Fibroblast of the aortic adventitia (primary cell): ENCODE measurements around the gene CACNA1B. TPM values are rescaled to one million over a fixed set of nuclear protein-coding genes. Genes with fewer than 3 reads are reported as not detected.

Experiments
- DNase-seq: peaks from one replicate; pipeline ENCODE4 v3.0.0-alpha.2; 2010; ENCODE audit warnings: low read depth
- H3K4me3 ChIP-seq: 2 replicates; pipeline ENCODE4 v1.5.1; 2011; ENCODE audit warnings: low read depth, mild to moderate bottlenecking, control low read depth, low read length, moderate library complexity
- CTCF ChIP-seq: IDR thresholded peaks from 2 replicates; pipeline ENCODE4 v1.5.1; 2011; ENCODE audit warnings: mild to moderate bottlenecking, low read length, control low read depth, inconsistent platforms; ENCODE audit not compliant: insufficient read depth
- total RNA-seq: library from RNA; depleted of rRNA; stranded (reverse); fragments of >200 nt; gene quantifications from 2 replicates; pipeline ENCODE4 v1.2.3, GENCODE V29; 2012; ENCODE audit warnings: low replicate concordance

The CACNA1B gene
- total RNA-seq, 1 donor = under 0.01 TPM

GRCh38 chr9:137833721-137834613 lies 43.6 kb upstream of the CACNA1B start:
- no peak for DNase-seq
- no peak for TF ChIP-seq CTCF
- H3K4me3 ChIP-seq = no peak overlapping the region

- no peak for DNase-seq
- TF ChIP-seq CTCF = no peak
- no peak overlapping the region for H3K4me3 ChIP-seq
Observed at GRCh38 chr9:137834846-137835546, 42.6 kb upstream of the CACNA1B start.

- TF ChIP-seq CTCF = no peak
Observed at GRCh38 chr9:137836151-137836830, 41.3 kb upstream of the CACNA1B start.

GRCh38 chr9:137836831-137837241 lies 40.7 kb upstream of the CACNA1B start:
- no peak overlapping the region for H3K4me3 ChIP-seq
- no peak for TF ChIP-seq CTCF
- no peak for DNase-seq

More at GRCh38 chr9:137836151-137836830, 41.3 kb upstream of the CACNA1B start:
- H3K4me3 ChIP-seq = no peak overlapping the region
- DNase-seq = no peak

GRCh38 chr9:137837345-137838278 lies 40.0 kb upstream of the CACNA1B start:
- DNase-seq = no peak
- no peak for TF ChIP-seq CTCF

GRCh38 chr9:137838576-137838975 lies 39.0 kb upstream of the CACNA1B start:
- TF ChIP-seq CTCF = no peak
- H3K4me3 ChIP-seq = no peak overlapping the region
- DNase-seq = no peak

More at GRCh38 chr9:137837345-137838278, 40.0 kb upstream of the CACNA1B start:
- no peak overlapping the region for H3K4me3 ChIP-seq
